Aorta (tissue), 5 donors: ENCODE measurements around the gene PLXNB2. TPM values are rescaled to one million over a fixed set of nuclear protein-coding genes. Genes with fewer than 3 reads are reported as not detected.

Experiments used
- ATAC-seq: fragments of 200-7000 bp; cut with Tn5 transposase; one replicate; pipeline ENCODE4 v1.9.1; 2022; ENCODE audit warnings: moderate library complexity; ENCODE audit not compliant: low FRiP score
- DNase-seq, 2 donors: peaks; one replicate each; pipeline ENCODE4 v3.0.0-alpha.2; 2020
- H3K27ac ChIP-seq, 2 donors: one replicate each; pipeline ENCODE4 v1.5.1; 2013; ENCODE audit warnings: low read length in 2 of 2, mild to moderate bottlenecking in 2 of 2, moderate library complexity in 2 of 2, control low read depth in 1 of 2, inconsistent platforms in 1 of 2, low read depth in 1 of 2
- H3K27me3 ChIP-seq, 2 donors: one replicate each; pipeline ENCODE4 v1.6.1; 2013; ENCODE audit warnings: control low read depth in 1 of 2, low read length in 1 of 2, mild to moderate bottlenecking in 1 of 2, moderate library complexity in 1 of 2; ENCODE audit not compliant: insufficient read depth in 2 of 2, control insufficient read depth in 1 of 2
- H3K36me3 ChIP-seq, 2 donors: one replicate each; pipeline ENCODE4 v1.6.1; 2013; ENCODE audit warnings: control low read depth in 1 of 2, low read length in 1 of 2, mild to moderate bottlenecking in 1 of 2; ENCODE audit not compliant: insufficient read depth in 2 of 2, control insufficient read depth in 1 of 2
- H3K4me1 ChIP-seq, 2 donors: one replicate each; pipeline ENCODE4 v1.6.1; 2013; ENCODE audit warnings: low read length in 2 of 2, control low read depth in 1 of 2, mild to moderate bottlenecking in 1 of 2, moderate library complexity in 1 of 2; ENCODE audit not compliant: insufficient read depth in 2 of 2, control insufficient read depth in 1 of 2
- H3K4me3 ChIP-seq, 2 donors: one replicate each; pipeline ENCODE4 v1.5.1; 2013; ENCODE audit warnings: low read length in 2 of 2, control low read depth in 1 of 2, mild to moderate bottlenecking in 1 of 2
- H3K9me3 ChIP-seq: one replicate; pipeline ENCODE4 v1.6.1; 2013; ENCODE audit warnings: mild to moderate bottlenecking, low read length; ENCODE audit not compliant: control insufficient read depth
- WGBS, 2 donors: extraction: QIAGEN DNeasy Blood & Tissue Kit; methylation state at CpG; one replicate each; pipeline ENCODE4 v1.1.7; 2013; 5-methylcytosine and 5-hydroxymethylcytosine counted together
- intact Hi-C, 2 donors: fragments of 100-400 bp; cut with DNase I; formaldehyde crosslinking; loops; one replicate each; pipeline versions ENCODE4 v1.14.2 to v1.15.0; 2022
- polyA plus RNA-seq, 2 donors: library from polyadenylated mRNA; stranded (reverse); fragments of 200-250 nt; gene quantifications; one replicate each; pipeline ENCODE4 v1.2.3, GENCODE V29; 2013
- total RNA-seq, 2 donors: library from RNA; stranded (reverse); fragmentation: NEBNext Ultra II Directional; extraction: Animal tissue kit (Norgen Biotek cat#: 25700); gene quantifications; one replicate each; pipeline ENCODE4 v1.2.1, GENCODE V29; 2021
- donor health status: healthy with polysubstance abuse.
- donor health status: Bipolar disorder and iron deficiency.
- donor health status: DM: no; HTN: no; CAD: no.
- donor health status: DM: no; HTN: no; CAD: no.
- donor health status: DM: yes; HTN: yes; CAD: no.

PLXNB2 gene
- total and polyA plus RNA-seq, 4 donors = 46.0 to 214 (median 175) TPM

GRCh38 chr22:50245214-50246072 lies 62.0 kb downstream of the PLXNB2 start:
- H3K27ac ChIP-seq = peak overlapping the region in 1 of 2 donors; percentile 33
- intact Hi-C loops = loop anchor here in 1 of 2 donors (10.0 kb wide), 1 partner anchor 259 kb away; the partner anchor contains the start of genes LMF2 and NCAPH2
- WGBS, 2 donors = 12 to 20% methylated on average over 36 to 53 of the region's 53 CpGs
- peak overlapping the region; percentile 55 to 77 for H3K4me3 ChIP-seq
- H3K9me3 ChIP-seq = no peaks in the 10 kb centered on the region
- H3K36me3 ChIP-seq = no peaks in the 10 kb centered on the region
- ATAC-seq (peak; percentile 28), DNase-seq (no peak)
- no peaks in the 10 kb centered on the region for H3K27me3 ChIP-seq
- no peaks in the 10 kb centered on the region for H3K4me1 ChIP-seq

DNA sequence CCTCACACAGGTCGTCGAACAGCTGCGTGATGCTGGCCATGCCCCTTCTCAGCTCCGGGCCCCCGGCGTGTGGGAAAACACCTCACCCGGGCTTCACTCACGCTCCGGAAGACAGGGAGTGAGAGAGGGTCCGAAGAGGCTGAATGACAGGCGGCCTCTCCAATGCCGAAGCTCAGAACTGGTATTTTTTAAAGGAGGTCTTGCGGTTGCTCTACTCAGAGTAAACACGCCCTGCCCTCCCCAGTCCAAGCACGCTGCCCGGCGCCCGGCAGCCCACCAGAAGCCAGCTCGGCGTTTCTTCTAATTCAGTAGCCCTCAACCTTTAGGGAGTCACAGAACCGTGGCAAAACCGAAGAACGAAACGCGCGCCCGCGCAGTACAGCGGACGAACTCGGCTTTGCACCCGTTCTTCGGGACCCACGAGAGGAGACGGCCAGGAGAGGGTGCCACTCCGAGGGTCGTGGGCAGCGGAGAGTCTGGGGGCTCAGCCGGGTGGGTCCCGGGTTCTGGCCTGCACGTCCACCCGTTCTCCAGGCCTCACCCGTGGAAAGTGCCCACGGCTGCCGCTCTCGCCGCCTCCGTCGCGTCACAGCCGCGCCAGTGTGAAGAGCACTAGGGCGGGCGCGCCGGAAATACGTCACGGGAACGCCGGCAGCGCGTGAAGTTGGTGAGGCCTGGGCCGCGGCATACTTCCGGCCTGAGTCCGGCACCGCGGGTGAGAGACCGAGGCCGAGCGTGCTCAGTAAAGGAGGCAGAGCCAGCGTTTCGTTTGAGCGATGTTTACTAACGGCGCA lies 62.8 kb downstream of the PLXNB2 start, which contains the start of gene TUBGCP6:
TUBGCP6 (minus strand) TSS at position 604 of the 794 bp plus-strand sequence; CDS start at position 40, 564 bp downstream.
- Histone ChIP-seq H3K9me3 (no peaks in the 10 kb centered on the region), H3K27me3 (no peaks in the 10 kb centered on the region), H3K4me1 (no peaks in the 10 kb centered on the region), H3K4me3 (peak within 1 kb of the TSS; percentile 55 to 77), H3K27ac (peak within 1 kb of the TSS in 1 of 2 donors; percentile 74), H3K36me3 (peaks cover 0 to 2% of the 10 kb centered on the region in 2 donors)
- ATAC-seq = peak; percentile 95
- WGBS, 2 donors = 0 to 1% methylated on average over 71 to 76 of the region's 76 CpGs
- intact Hi-C loops = loop anchor here (5.0 to 10.0 kb wide), 2 partner anchors 52 to 260 kb away; partner anchors contain the start of genes LMF2 (in 1 of the 2) and NCAPH2 (in 1 of the 2)
- DNase-seq = peak; percentile 97 to 99

GRCh38 chr22:50243685-50244419 lies 63.6 kb downstream of the PLXNB2 start:
- H3K9me3 ChIP-seq = no peaks in the 10 kb centered on the region
- H3K27ac ChIP-seq = peak overlapping the region in 1 of 2 donors; percentile 29
- peaks cover 0 to 4% of the 10 kb centered on the region in 2 donors for H3K36me3 ChIP-seq
- ATAC-seq (no peak), DNase-seq (no peak)
- WGBS, 2 donors = 23 to 25% methylated on average over 27 of the region's 27 CpGs
- H3K27me3 ChIP-seq = no peaks in the 10 kb centered on the region
- peak overlapping the region; percentile 48 to 77 for H3K4me3 ChIP-seq
- intact Hi-C loops = loop anchor here (5.0 to 10.0 kb wide), 2 partner anchors 52 to 261 kb away; partner anchors contain the start of genes LMF2 (in 1 of the 2) and NCAPH2 (in 1 of the 2)
- no peaks in the 10 kb centered on the region for H3K4me1 ChIP-seq

GRCh38 chr22:50242406-50242949 lies 65.0 kb downstream of the PLXNB2 start:
- intact Hi-C loops = loop anchor here (5.0 to 10.0 kb wide), 2 partner anchors 50 to 262 kb away; partner anchors contain the start of genes LMF2 (in 1 of the 2) and NCAPH2 (in 1 of the 2)
- Histone ChIP-seq H3K4me3 (no peak overlapping the region), H3K9me3 (no peaks in the 10 kb centered on the region), H3K36me3 (peaks cover 0 to 4% of the 10 kb centered on the region in 2 donors), H3K27ac (no peak overlapping the region), H3K27me3 (no peaks in the 10 kb centered on the region), H3K4me1 (no peaks in the 10 kb centered on the region)
- 65 to 69% methylated on average over 13 to 14 of the region's 14 CpGs for WGBS, 2 donors
- ATAC-seq (no peak), DNase-seq (no peak)

GRCh38 chr22:50238755-50239154 lies 68.7 kb downstream of the PLXNB2 start:
- Histone ChIP-seq H3K4me3 (no peak overlapping the region), H3K27ac (no peak overlapping the region), H3K27me3 (no peaks in the 10 kb centered on the region), H3K36me3 (peaks cover 0 to 6% of the 10 kb centered on the region in 2 donors), H3K4me1 (no peaks in the 10 kb centered on the region), H3K9me3 (no peaks in the 10 kb centered on the region)
- intact Hi-C loops = no loop called here
- no peak for DNase-seq
- WGBS, 2 donors = 86 to 89% methylated on average over 9 of the region's 9 CpGs
- no peak for ATAC-seq

DNA sequence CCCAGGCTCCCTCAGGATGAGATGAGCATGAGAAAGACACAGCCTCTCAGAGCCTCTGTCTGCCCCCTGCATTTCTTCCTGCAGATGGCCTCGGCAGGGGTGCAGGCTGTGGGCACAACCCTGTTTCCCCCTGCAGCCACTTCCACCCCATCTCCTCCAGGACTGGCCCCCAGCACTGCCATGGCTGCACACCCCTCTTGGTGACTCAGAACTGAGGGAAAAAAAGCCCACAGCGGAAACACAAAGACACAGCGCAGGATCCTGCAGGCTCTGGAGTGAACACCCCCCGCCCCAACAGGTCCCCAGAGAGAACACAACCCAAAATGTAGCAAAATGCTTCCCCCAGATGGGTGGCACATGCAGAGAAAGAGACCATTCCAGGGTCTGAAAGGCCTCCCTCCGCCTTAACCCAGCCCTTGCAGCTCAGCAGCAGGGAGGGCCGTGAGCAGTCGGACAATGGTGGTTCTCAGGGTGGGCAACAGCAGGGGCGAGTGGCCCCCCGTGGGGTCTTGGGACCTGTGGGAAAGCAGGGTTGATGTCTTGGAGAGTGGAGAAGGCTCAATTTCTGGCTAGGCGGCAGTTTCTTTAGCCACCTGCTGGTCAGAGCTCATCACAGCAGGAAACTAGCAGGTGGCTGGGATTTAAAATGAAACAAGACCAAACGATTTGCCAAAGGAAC lies 70.6 kb downstream of the PLXNB2 start:
- DNase-seq (no peak), ATAC-seq (no peak)
- intact Hi-C loops = no loop called here
- H3K4me1 ChIP-seq = no peaks in the 10 kb centered on the region
- 67 to 73% methylated on average over 11 of the region's 11 CpGs for WGBS, 2 donors
- no peaks in the 10 kb centered on the region for H3K27me3 ChIP-seq
- H3K36me3 ChIP-seq = peaks cover 0 to 6% of the 10 kb centered on the region in 2 donors
- H3K27ac ChIP-seq = no peak overlapping the region
- H3K9me3 ChIP-seq = no peaks in the 10 kb centered on the region
- no peak overlapping the region for H3K4me3 ChIP-seq

GRCh38 chr22:50233223-50233622 lies 74.2 kb downstream of the PLXNB2 start:
- Histone ChIP-seq H3K9me3 (no peaks in the 10 kb centered on the region), H3K27ac (no peak overlapping the region), H3K36me3 (peaks cover 0 to 2% of the 10 kb centered on the region in 2 donors), H3K4me1 (no peaks in the 10 kb centered on the region), H3K4me3 (no peak overlapping the region), H3K27me3 (no peaks in the 10 kb centered on the region)
- ATAC-seq (no peak), DNase-seq (no peak)
- intact Hi-C loops = no loop called here
- 88 to 89% methylated on average over 18 of the region's 18 CpGs for WGBS, 2 donors
